K562 (cell line): ENCODE measurements around the gene SLC22A23. TPM values are rescaled to one million over a fixed set of nuclear protein-coding genes. Genes with fewer than 3 reads are reported as not detected.

Experiments used
- ATAC-seq: fragments of 200-7000 bp; cut with Tn5 transposase; 3 replicates; pipeline ENCODE4 v1.9.1; 2020; ENCODE audit warnings: moderate library complexity
- BruUV-seq: library from RNA; stranded (reverse); fragments of 400-500 nt; replicated peaks from 2 replicates; lab custom pipeline; 2021; lab: Mats Ljungman, UMichigan
- CTCF ChIA-PET: fragments of 300-600 bp; formaldehyde crosslinking; extraction: SDS; loops from one replicate; lab custom pipeline; 2021; ENCODE audit warnings: low intra/inter-chr PET ratio; lab: Yijun Ruan, JAX
- POLR2A ChIA-PET: fragments of 300-600, 350-650 bp; sonication (Branson Sonifier 250); formaldehyde crosslinking; extraction: SDS; loops from one replicate; lab custom pipeline; 2021; ENCODE audit warnings: antibody characterized with exemption, inconsistent platforms; lab: Yijun Ruan, JAX
- DNase-seq, 4 experiments: peaks; one replicate each; pipeline versions ENCODE4 v3.0.0 to v3.0.0-alpha.2; 2011 to 2018; ENCODE audit warnings: low spot score in 3 of 4, mixed read lengths in 3 of 4; ENCODE audit errors: extremely low read depth in 1 of 4
- FAIRE-seq: peaks from 2 replicates; lab custom pipeline; 2011; peaks lifted over from hg19 to GRCh38; lab: Jason Lieb, UNC
- H2AFZ ChIP-seq: 2 replicates; pipeline ENCODE4 v1.6.0; 2011; ENCODE audit warnings: low read depth, low read length, control low read depth, inconsistent platforms
- H3K27ac ChIP-seq: fragments of 200-600 bp; 3 replicates; pipeline ENCODE4 v1.8.0; 2011; ENCODE audit warnings: low read depth, mild to moderate bottlenecking, control low read depth, inconsistent platforms, low read length, moderate library complexity, mixed read lengths; ENCODE audit errors: extremely low read depth
- H3K27me3 ChIP-seq, 2 experiments: fragments of 300-600 bp in 1 of 2; 2 replicates in 1 of 2; 3 replicates in 1 of 2; pipeline versions ENCODE4 v1.6.0 to v1.8.0; 2011; ENCODE audit warnings: inconsistent platforms in 2 of 2, low read length in 2 of 2, mild to moderate bottlenecking in 1 of 2, mixed read lengths in 1 of 2, moderate library complexity in 1 of 2; ENCODE audit not compliant: control insufficient read depth in 2 of 2, insufficient read depth in 2 of 2
- H3K36me3 ChIP-seq: fragments of 300-600 bp; 3 replicates; pipeline ENCODE4 v1.8.0; 2011; ENCODE audit warnings: mild to moderate bottlenecking, low read length, inconsistent platforms; ENCODE audit not compliant: control insufficient read depth, insufficient read depth
- H3K4me1 ChIP-seq, 2 experiments: fragments of 200-600 bp in 1 of 2; replicated peaks in 1 of 2; 2 replicates in 1 of 2; 3 replicates in 1 of 2; pipeline versions ENCODE4 v1.5.1 to v1.8.0; 2011; ENCODE audit warnings: inconsistent platforms in 2 of 2, low read length in 2 of 2, mild to moderate bottlenecking in 1 of 2, mixed read lengths in 1 of 2, moderate library complexity in 1 of 2; ENCODE audit not compliant: control insufficient read depth in 2 of 2, insufficient read depth in 2 of 2
- H3K4me2 ChIP-seq: 2 replicates; pipeline ENCODE4 v1.6.1; 2011; ENCODE audit warnings: low read length, control low read depth, inconsistent platforms, mixed read lengths; ENCODE audit not compliant: insufficient read depth
- H3K4me3 ChIP-seq: fragments of 200-600 bp; sonication (generic), shearing (Covaris generic); 2 replicates; pipeline ENCODE4 v1.5.1; 2016; ENCODE audit warnings: control low read depth, inconsistent platforms
- H3K79me2 ChIP-seq: fragments of 200-600 bp; 3 replicates; pipeline ENCODE4 v1.8.0; 2011; ENCODE audit warnings: low read length, inconsistent platforms; ENCODE audit not compliant: control insufficient read depth, insufficient read depth
- H3K9ac ChIP-seq, 2 experiments: 2 replicates each; pipeline versions ENCODE4 v1.6.0 to v1.6.1; 2011; ENCODE audit warnings: low read depth in 2 of 2, low read length in 2 of 2, control low read depth in 1 of 2, inconsistent platforms in 1 of 2, mild to moderate bottlenecking in 1 of 2, mixed read lengths in 1 of 2; ENCODE audit not compliant: insufficient read depth in 1 of 2
- H3K9me1 ChIP-seq: one replicate; pipeline ENCODE4 v1.6.0; 2011; ENCODE audit warnings: inconsistent platforms, mild to moderate bottlenecking, low read length, moderate library complexity; ENCODE audit not compliant: control insufficient read depth, insufficient read depth
- H3K9me3 ChIP-seq: replicated peaks from 2 replicates; pipeline ENCODE4 v1.5.1; 2011; ENCODE audit warnings: low read depth, low read length, inconsistent platforms; ENCODE audit not compliant: control insufficient read depth, insufficient read depth
- H4K20me1 ChIP-seq: replicated peaks from 2 replicates; pipeline ENCODE4 v1.6.1; 2011; ENCODE audit warnings: low read length, inconsistent platforms, mixed read lengths; ENCODE audit not compliant: control insufficient read depth, insufficient read depth
- CBX2 ChIP-seq: fragments of 200-600 bp; sonication (generic); IDR thresholded peaks from one replicate; pipeline ENCODE4 v1.6.1; 2012; ENCODE audit warnings: mild to moderate bottlenecking, low read length, inconsistent platforms; ENCODE audit not compliant: insufficient read depth, poor library complexity, severe bottlenecking
- HLTF ChIP-seq: fragments of 450-650 bp; IDR thresholded peaks from 2 replicates; pipeline ENCODE4 v1.6.1; 2016
- NFYB ChIP-seq: IDR thresholded peaks from 2 replicates; pipeline ENCODE4 v1.6.1; 2011; ENCODE audit warnings: mild to moderate bottlenecking, moderate library complexity; ENCODE audit not compliant: insufficient read length; ENCODE audit errors: extremely low read depth
- USF2 ChIP-seq: sonication (generic); formaldehyde crosslinking; IDR thresholded peaks from 2 replicates; pipeline ENCODE4 v1.5.0; 2020; ENCODE audit warnings: missing genetic modification reagents
- WGBS: fragments of 100-300 bp; shearing (Covaris generic); methylation state at CpG from one replicate; pipeline ENCODE4 v1.1.6; 2016; ENCODE audit warnings: low coverage, mixed read lengths; ENCODE audit not compliant: insufficient coverage; ENCODE audit errors: missing lambda C conversion rate; 5-methylcytosine and 5-hydroxymethylcytosine counted together
- in situ Hi-C: fragments of 300-500 bp; cut with MboI; formaldehyde crosslinking; loops from 4 replicates; pipeline ENCODE4 v1.15.0; 2018; ENCODE audit warnings: inconsistent platforms, mixed read lengths
- intact Hi-C: fragments of 100-400 bp; cut with micrococcal nuclease; formaldehyde crosslinking; loops from 2 replicates; pipeline ENCODE4 v1.14.2; 2022
- polyA plus RNA-seq, 8 experiments: library from polyadenylated mRNA; depleted of rRNA in 4 of 8; stranded (reverse) in 5 of 8; unstranded in 3 of 8; fragments of >200 nt; fragmentation: Nextera tagmentation in 2 of 8; fragmentation: Illumina TruSeq in 1 of 8; extraction: Ambion mirVana in 2 of 8; extraction: Trizol in 1 of 8; gene quantifications; 2 replicates each; pipeline versions ENCODE4 v1.2.1 to v1.2.3, GENCODE V29; 2011 to 2014; ENCODE audit warnings: inconsistent platforms in 1 of 8, missing spikeins in 1 of 8
- total RNA-seq, 7 experiments: library from RNA; depleted of rRNA in 6 of 7; stranded (reverse); fragments of >200 nt in 6 of 7; fragmentation: Illumina TruSeq in 2 of 7; extraction: Trizol in 2 of 7; gene quantifications; 2 replicates each; pipeline versions ENCODE4 v1.2.1 to v1.2.3, GENCODE V29; 2011 to 2021; ENCODE audit warnings: low replicate concordance in 1 of 7

Gene SLC22A23
- total and polyA plus RNA-seq, 9 of the 15 experiments (the other 6 are each of a cell fraction or from before 2014, with no cell fraction given): 0.30 to 8.7 (median 2.5) TPM

GRCh38 chr6:3380344-3381232 lies 76.3 kb downstream of the SLC22A23 start:
- POLR2A ChIA-PET: interaction anchor here (0.7 to 2.6 kb wide), 5 partner anchors 9 to 17 kb away, joined by 3 to 10 read pairs (median 3); no protein-coding TSS in a partner anchor
- no TSS peak for BruUV-seq
- FAIRE-seq (no peak), ATAC-seq (no peak), DNase-seq (no peak)
- Histone ChIP-seq H3K4me2 (no peak overlapping the region), H3K4me3 (no peak overlapping the region), H3K9me1 (no peaks in the 10 kb centered on the region), H2AFZ (no peak overlapping the region), H3K4me1 (peaks cover 24 to 50% of the 10 kb centered on the region in 2 experiments), H3K36me3 (no peaks in the 10 kb centered on the region), H3K27ac (no peak overlapping the region), H4K20me1 (no peaks in the 10 kb centered on the region), H3K9ac (no peak overlapping the region; a peak in 1 of 4 replicates), H3K27me3 (no peaks in the 10 kb centered on the region), H3K79me2 (no peaks in the 10 kb centered on the region), H3K9me3 (no peaks in the 10 kb centered on the region)
- CTCF ChIA-PET: no interaction called here
- in situ Hi-C loops: no loop called here
- intact Hi-C loops: loop anchor here (5.0 kb wide), 1 partner anchor 352 kb away; no protein-coding TSS in a partner anchor
- no peak for TF ChIP-seq HLTF
- no peak for TF ChIP-seq CBX2
- 0 out of 2 replicates have a peak, but pooled peaks have one; percentile 31 for TF ChIP-seq USF2 (CRISPR knock-in tag)
- TF ChIP-seq NFYB: peak; percentile 41
- WGBS: 77% methylated on average over 11 of the region's 11 CpGs
